KMS-11 (cell line): ENCODE data around the gene FAN1.
A peak's percentile ranks its signal among the peaks of the same experiment; 100 is the strongest.

Experiments
- H2AFZ ChIP-seq: fragments of 200-600 bp; sonication (generic); 2 replicates; pipeline ENCODE4 v1.6.1; 2016; ENCODE audit warnings: antibody characterized with exemption, mixed run types, low read depth
- H3K27ac ChIP-seq: fragments of 200-600 bp; sonication (generic); 2 replicates; pipeline ENCODE4 v1.6.1; 2016; ENCODE audit warnings: mild to moderate bottlenecking, mixed run types
- H3K27me3 ChIP-seq: fragments of 200-600 bp; sonication (generic); 2 replicates; pipeline ENCODE4 v1.6.1; 2017; ENCODE audit warnings: mild to moderate bottlenecking, low read depth, mixed run types, moderate library complexity; ENCODE audit not compliant: insufficient read depth
- H3K36me3 ChIP-seq: fragments of 200-600 bp; sonication (generic); 2 replicates; pipeline ENCODE4 v1.6.1; 2017; ENCODE audit warnings: mild to moderate bottlenecking, mixed run types; ENCODE audit not compliant: insufficient read depth
- H3K4me1 ChIP-seq: fragments of 200-600 bp; sonication (generic); 2 replicates; pipeline ENCODE4 v1.6.1; 2016; ENCODE audit warnings: mild to moderate bottlenecking, low read depth, mixed run types; ENCODE audit not compliant: poor library complexity, severe bottlenecking
- H3K4me2 ChIP-seq: fragments of 200-600 bp; sonication (generic); 2 replicates; pipeline ENCODE4 v1.7.0; 2016; ENCODE audit warnings: mild to moderate bottlenecking, mixed run types
- H3K4me3 ChIP-seq: fragments of 200-600 bp; sonication (generic); IDR thresholded peaks from 2 replicates; pipeline ENCODE4 v1.6.1; 2017; ENCODE audit warnings: low read depth, low read length, mixed read lengths; ENCODE audit not compliant: insufficient read depth
- H3K79me2 ChIP-seq: fragments of 200-600 bp; sonication (generic); 2 replicates; pipeline ENCODE4 v1.6.1; 2016; ENCODE audit warnings: low read depth, mixed run types; ENCODE audit not compliant: insufficient read depth
- H3K9ac ChIP-seq: fragments of 200-600 bp; sonication (generic); 2 replicates; pipeline ENCODE4 v1.6.1; 2016; ENCODE audit warnings: mild to moderate bottlenecking, mixed run types
- H4K20me1 ChIP-seq: fragments of 200-600 bp; sonication (generic); 2 replicates; pipeline ENCODE4 v1.6.1; 2016; ENCODE audit warnings: mild to moderate bottlenecking, mixed run types; ENCODE audit not compliant: insufficient read depth
- TF ChIP-seq, protein P1 (sequence below): fragments of 200-600 bp; sonication (generic); conservative IDR thresholded peaks from 2 replicates; pipeline ENCODE4 v1.6.1; 2017; ENCODE audit warnings: low read depth, mild to moderate bottlenecking, antibody characterized with exemption, low read length, moderate library complexity, mixed read lengths

FAN1 gene

DNA sequence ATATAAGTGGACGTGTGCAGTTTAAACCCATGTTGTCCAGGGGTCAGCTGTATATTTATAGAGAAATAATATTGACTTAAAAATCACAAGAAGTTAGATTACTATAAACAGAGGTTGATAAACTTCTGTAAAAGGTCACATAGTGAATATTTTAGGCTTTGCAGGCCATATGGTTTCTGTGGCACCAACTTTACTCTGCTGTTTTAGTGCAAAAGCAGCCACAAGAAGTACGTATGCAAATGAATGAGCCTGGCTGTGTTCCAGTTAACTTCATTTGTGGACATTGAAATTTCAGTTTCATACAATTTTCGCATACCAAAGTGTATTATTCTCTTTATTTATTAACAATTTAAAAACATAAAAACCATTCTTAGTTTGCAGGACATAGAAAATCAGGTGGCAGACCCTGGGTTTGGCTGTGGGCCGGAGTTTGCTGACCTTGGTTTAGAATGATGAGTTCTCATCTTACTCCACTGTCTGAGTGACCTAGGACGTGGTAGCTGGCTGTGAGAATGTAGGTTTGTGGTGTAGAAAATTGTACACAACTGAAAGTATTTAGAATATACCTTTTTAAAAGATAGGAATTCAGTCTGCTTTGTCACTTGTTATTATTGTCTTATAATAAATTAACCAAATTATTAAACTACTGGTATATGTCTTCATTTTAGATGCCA, 16.3 kb downstream of the FAN1 start:
- TF ChIP-seq, protein P1, sequence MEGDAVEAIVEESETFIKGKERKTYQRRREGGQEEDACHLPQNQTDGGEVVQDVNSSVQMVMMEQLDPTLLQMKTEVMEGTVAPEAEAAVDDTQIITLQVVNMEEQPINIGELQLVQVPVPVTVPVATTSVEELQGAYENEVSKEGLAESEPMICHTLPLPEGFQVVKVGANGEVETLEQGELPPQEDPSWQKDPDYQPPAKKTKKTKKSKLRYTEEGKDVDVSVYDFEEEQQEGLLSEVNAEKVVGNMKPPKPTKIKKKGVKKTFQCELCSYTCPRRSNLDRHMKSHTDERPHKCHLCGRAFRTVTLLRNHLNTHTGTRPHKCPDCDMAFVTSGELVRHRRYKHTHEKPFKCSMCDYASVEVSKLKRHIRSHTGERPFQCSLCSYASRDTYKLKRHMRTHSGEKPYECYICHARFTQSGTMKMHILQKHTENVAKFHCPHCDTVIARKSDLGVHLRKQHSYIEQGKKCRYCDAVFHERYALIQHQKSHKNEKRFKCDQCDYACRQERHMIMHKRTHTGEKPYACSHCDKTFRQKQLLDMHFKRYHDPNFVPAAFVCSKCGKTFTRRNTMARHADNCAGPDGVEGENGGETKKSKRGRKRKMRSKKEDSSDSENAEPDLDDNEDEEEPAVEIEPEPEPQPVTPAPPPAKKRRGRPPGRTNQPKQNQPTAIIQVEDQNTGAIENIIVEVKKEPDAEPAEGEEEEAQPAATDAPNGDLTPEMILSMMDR = no peak
- H3K27me3 ChIP-seq = no peaks in the 10 kb centered on the region
- H3K36me3 ChIP-seq = no peaks in the 10 kb centered on the region; the same call in 1 of the 2 replicates
- no peak overlapping the region for H3K9ac ChIP-seq
- no peak overlapping the region for H2AFZ ChIP-seq
- H4K20me1 ChIP-seq = no peaks in the 10 kb centered on the region
- peaks cover 22% of the 10 kb centered on the region for H3K4me1 ChIP-seq
- H3K4me3 ChIP-seq = no peak overlapping the region
- H3K27ac ChIP-seq = peak overlapping the region; percentile 30; the same call in 1 of the 2 replicates
- no peaks in the 10 kb centered on the region for H3K79me2 ChIP-seq
- H3K4me2 ChIP-seq = peak overlapping the region; percentile 55

- peaks cover 2% of the 10 kb centered on the region; the same call in 1 of the 2 replicates for H3K36me3 ChIP-seq
- TF ChIP-seq, protein P1 = no peak
These were observed 17.4 kb downstream of the FAN1 start for GRCh38 chr15:30921106-30921505.

GRCh38 chr15:30921781-30922479, 18.2 kb downstream of the FAN1 start:
- H3K4me3 ChIP-seq = no peak overlapping the region
- no peak overlapping the region for H2AFZ ChIP-seq
- TF ChIP-seq, protein P1 = no peak
- H3K9ac ChIP-seq = no peak overlapping the region
- no peaks in the 10 kb centered on the region for H3K79me2 ChIP-seq
- H3K36me3 ChIP-seq = peaks cover 2% of the 10 kb centered on the region; the same call in 1 of the 2 replicates
- H4K20me1 ChIP-seq = no peaks in the 10 kb centered on the region
- no peak overlapping the region for H3K27ac ChIP-seq
- H3K4me2 ChIP-seq = no peak overlapping the region
- no peaks in the 10 kb centered on the region for H3K27me3 ChIP-seq
- H3K4me1 ChIP-seq = peaks cover 22% of the 10 kb centered on the region

More at GRCh38 chr15:30921106-30921505, 17.4 kb downstream of the FAN1 start:
- Histone ChIP-seq H3K4me3 (no peak overlapping the region), H3K4me2 (no peak overlapping the region), H3K27me3 (no peaks in the 10 kb centered on the region), H3K9ac (no peak overlapping the region), H3K79me2 (no peaks in the 10 kb centered on the region), H3K4me1 (peaks cover 22% of the 10 kb centered on the region), H2AFZ (no peak overlapping the region), H4K20me1 (no peaks in the 10 kb centered on the region), H3K27ac (no peak overlapping the region)

- H3K4me2 ChIP-seq = no peak overlapping the region
- H3K79me2 ChIP-seq = no peaks in the 10 kb centered on the region
- peaks cover 2% of the 10 kb centered on the region; the same call in 1 of the 2 replicates for H3K36me3 ChIP-seq
- H3K27me3 ChIP-seq = no peaks in the 10 kb centered on the region
- TF ChIP-seq, protein P1 = no peak
- H3K4me3 ChIP-seq = no peak overlapping the region
- H3K4me1 ChIP-seq = peaks cover 22% of the 10 kb centered on the region
- no peak overlapping the region for H3K9ac ChIP-seq
- H3K27ac ChIP-seq = no peak overlapping the region
- H4K20me1 ChIP-seq = no peaks in the 10 kb centered on the region
- no peak overlapping the region for H2AFZ ChIP-seq
These were observed 19.0 kb downstream of the FAN1 start for GRCh38 chr15:30922480-30923311.
